Stimulated activated CD8-positive, alpha-beta memory T cell treated with anti-CD3 and anti-CD28 coated beads, Interleukin-7, amount 100 ng/mL, for 24 hours (primary cell): Measurements from ENCODE around the gene WBP2.

Source experiments
- DNase-seq: peaks from one replicate; pipeline ENCODE4 v3.0.0-alpha.2; 2020; ENCODE audit warnings: low read depth

WBP2 gene

DNA sequence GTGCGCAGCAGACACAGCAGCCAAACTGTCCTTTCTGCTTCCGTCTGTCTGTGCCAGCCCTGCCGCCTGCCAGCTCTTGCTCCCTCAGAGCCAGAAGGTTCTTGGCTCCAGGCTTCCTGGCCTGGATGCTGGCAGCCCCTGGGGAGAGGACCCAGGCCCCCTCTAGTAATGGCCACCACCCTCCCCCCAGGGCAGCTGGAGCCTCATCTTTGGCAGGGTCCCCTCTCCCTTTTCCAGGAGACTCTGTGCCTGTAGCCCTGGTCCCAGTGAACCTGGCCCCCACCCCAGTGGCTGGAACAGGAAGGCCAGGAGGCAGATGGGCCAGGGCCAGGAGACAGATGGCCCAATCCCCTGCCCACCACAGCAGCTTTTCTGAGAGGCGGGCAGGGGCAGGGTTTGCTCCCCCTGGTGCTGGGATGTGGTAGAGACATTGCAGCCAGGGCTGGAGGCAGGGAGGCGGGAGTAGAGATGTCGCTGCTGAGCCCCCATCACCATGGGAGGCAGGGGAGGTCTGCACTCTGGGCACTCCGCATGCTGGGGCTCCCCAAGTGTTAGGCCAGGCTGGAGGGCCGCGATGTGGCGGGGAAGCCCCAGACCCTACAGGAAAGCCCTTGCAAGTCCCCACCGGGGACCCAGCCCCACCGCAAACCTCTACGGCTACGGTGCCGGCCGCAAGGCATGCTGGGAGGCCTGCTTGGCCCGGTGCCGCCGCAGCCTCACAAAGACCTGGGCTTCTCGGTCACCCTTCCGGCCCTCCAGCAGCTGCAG lies 27.6 kb downstream of the WBP2 start:
- DNase-seq = no peak

DNA sequence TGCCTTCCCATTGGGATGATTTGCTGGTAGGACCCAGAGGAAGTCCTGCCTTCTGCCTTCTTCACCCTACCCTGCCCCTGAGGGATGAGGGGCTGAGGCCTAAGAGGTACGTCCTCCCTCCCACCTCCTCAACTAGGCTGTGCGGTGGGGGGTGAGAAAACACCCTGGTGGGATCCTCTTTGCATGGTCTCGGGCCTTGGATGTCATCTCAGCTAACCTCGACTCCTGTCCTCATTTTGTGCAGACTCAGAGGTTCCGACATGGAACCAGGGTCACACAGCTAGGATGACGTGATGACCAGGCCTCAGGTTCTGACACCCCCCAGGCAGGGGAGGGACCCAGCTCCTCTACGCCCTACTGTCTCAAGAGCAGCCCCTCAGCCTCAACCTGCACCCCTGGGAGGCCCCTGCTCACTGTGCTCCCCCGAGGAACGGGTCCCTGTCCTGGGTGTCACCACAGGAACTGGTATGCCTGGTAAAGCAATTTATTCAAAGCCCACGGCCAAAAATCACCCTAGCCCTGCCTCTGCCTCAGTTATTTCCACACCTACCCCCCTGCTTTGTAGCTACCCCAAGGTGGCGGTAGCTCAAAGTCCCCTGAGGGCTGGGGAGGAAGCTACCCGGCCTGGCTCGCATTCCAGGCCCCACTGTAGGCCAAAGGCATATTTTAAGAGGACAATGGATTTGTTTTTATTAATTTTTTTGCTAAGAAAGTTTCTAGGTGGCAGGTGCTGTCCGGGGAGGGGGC lies 28.4 kb downstream of the WBP2 start:
- DNase-seq = no peak

DNA sequence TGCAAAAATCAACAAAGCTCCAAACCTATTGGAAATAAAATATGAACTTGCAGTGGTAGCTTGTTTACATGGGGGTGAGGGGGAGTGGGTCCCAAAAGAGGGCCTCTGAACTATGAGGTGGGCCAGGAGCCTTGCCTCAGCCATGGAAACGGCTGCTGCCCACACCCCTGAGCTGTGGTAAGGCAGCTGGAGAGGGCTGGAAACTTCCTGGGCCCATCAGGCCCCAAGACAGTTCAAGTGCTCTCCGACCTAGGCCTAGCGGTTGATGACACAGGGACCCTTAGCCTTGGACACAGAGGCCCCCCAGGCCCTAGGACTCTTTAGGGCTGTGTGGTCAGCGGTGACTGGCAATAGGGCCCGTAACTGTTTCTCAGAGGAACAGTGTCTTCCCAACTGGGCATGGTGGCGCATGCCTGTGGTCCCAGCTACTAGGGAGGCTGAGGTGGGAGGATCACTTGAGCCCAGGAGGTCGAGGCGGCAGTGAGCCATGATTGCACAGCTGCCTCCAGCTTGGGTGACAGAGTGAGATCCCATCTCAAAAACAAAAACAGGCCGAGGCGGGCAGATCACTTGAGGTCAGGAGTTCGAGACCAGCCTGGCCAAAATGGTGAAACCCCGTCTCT lies 29.3 kb downstream of the WBP2 start:
- no peak for DNase-seq

DNA sequence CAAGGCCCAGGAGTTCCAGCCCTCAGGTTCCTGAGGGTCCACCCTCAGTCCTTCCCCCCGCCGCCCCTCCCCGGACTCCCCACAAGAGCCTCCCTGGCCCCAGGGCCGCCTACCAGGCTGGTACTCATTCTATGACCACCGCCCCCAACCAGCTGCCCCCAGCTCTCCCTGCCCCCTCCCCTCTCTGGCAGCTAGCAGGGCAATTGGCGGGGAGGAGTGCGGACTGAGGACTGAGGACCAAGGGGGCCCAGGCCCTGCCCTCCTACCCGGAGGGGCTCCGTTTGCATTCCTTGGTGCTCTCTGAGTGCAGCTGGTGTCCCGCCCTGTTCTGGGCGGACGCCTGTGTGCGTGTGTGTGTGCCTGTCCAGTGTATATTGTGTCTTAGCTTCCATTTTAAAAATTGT lies 30.0 kb downstream of the WBP2 start:
- DNase-seq = no peak

DNA sequence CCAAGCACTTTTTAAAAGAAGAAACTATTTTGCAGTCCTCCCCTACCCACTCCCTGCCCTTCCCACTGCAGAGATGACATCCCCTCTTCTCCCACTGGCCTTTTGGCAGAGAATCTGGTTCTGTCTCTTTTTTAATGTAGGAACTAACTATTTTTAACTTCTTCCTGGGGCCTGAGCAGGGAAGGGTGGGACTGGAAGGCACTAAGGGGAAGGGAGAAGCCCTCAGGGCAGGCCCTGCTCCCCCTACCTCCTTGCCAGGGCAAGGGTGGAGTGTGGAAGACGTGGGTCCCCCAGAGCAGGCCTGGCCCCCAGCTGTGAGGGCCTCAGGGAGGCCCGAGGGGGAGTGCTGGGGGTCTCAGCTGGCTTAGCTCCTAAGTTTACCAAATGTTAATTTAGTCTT lies 30.5 kb downstream of the WBP2 start:
- DNase-seq = no peak

DNA sequence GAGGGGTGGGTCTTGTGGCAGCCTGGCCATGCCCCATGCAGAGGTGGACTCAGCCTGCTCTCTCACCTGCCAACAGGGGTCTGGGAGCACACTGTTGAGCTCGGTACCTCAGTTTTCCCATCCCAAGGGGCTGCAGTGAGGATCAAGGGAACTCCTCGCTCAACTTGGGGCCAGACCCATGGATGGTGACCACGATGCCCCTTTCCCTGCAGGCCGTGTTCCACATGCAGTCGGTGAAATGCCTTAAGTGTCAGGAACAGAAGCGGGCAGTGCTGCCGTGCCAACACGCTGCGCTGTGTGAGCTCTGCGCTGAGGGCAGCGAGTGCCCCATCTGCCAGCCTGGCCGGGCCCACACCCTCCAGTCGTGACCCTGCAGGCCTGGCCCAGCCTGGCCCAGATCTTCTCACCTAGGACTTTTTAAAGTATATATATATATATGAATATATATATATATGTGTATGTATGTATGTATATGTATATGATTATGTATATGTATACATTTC lies 31.0 kb downstream of the WBP2 start:
- no peak for DNase-seq

DNA sequence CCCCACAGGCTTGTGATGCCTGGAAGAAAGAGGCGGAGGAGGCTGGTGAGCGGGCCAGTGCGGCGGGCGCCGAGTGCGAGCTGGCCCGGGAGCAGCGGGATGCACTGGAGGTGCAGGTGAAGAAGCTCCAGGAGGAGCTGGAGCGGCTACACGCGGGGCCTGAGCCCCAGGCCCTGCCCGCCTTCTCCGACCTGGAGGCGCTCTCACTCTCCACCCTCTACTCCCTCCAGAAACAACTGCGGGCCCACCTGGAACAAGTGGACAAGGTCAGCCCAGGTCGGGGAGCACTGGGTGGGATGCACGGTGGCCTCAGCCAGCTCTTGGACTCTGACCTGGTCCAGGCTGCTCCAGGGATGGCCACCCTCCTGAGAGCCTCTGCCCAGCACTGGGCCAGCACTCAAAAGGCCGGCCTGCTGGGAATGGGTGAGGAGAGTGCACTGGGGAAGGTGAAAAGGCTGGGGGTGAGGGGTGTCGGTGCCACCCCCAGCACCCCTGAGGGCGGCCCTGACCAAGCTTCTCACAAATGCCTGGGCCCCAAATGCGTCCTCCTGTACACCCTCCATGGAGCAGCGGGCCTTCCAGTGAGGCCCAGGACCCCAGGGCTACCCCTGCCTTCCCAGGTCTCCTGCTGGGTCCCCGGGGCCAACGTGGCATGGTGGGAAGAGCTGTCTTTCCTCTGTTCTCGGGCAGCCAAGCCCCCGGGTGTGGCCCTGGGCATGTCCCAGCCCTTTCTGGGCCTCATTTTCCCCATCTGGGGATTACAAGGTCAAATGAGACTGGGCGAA lies 31.7 kb downstream of the WBP2 start:
- DNase-seq = no peak

DNA sequence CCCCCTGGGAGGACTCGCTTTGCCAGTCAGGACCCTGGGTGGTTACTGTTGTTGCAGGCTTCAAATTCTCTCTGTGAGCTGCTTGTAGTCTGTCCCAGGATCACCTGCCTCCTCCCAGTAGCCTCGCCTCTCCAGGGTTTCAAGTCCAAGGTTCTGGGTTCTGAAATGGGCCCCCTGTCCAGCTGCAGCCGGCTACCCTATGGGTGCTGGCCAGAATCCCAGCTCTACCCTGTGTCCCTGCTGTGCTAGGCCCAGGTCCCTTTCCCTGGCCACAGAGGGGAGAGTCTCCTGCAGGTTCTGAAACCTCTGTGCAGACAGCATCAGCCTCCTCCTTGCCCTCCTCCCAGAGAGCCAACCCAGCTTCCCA lies 32.4 kb downstream of the WBP2 start:
- DNase-seq = no peak

DNA sequence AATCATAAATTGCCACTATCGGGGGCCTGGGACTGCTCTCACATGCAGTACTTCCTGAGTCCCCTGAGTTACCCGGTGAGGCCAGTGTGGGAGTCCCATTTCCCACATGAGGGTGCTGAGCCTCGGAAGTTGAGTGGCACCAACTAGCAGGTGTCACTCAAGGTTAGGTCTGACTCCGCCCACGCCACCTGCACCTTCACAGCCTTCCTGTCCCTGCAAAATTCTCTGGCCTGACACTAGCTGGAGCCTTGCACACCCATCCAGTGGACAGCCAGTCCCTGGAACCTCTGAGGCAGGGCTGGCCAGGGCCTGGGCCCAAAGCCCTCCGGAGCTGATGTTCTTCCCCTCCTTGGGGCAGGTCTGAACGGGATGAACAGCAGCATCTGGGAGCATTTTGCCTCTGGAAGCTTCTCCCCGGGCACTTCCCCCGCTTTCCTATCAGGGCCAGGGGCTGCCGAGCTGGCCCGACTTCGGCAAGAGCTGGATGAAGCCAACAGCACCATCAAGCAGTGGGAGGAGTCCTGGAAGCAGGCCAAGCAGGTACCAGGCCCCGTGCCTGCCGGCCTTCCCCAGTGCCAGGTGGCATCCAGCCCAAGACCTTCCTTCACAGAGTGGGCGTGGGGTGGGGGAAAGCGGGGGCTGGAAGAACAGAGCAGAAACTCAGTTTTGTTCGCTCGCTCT lies 32.9 kb downstream of the WBP2 start:
- DNase-seq = no peak

DNA sequence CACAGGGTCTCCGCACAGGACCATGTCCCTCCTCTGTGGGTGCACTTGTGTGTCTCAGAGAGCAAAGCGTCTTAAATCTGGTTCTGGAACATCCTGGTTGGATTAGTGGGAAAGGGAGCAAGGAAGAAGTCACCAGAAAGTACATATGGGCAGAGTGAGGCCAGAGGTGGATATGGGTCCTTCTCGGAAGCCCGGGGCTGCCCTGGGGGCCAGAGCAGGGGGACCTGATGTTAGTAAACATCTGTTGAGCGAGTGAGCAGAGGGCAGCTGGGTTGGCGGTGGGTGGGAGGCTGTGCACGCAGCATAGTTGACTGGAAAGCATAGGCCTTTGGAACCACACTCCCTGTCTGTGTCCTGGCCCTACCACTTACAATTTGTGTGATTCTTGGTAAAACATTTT lies 33.6 kb downstream of the WBP2 start:
- no peak for DNase-seq

DNA sequence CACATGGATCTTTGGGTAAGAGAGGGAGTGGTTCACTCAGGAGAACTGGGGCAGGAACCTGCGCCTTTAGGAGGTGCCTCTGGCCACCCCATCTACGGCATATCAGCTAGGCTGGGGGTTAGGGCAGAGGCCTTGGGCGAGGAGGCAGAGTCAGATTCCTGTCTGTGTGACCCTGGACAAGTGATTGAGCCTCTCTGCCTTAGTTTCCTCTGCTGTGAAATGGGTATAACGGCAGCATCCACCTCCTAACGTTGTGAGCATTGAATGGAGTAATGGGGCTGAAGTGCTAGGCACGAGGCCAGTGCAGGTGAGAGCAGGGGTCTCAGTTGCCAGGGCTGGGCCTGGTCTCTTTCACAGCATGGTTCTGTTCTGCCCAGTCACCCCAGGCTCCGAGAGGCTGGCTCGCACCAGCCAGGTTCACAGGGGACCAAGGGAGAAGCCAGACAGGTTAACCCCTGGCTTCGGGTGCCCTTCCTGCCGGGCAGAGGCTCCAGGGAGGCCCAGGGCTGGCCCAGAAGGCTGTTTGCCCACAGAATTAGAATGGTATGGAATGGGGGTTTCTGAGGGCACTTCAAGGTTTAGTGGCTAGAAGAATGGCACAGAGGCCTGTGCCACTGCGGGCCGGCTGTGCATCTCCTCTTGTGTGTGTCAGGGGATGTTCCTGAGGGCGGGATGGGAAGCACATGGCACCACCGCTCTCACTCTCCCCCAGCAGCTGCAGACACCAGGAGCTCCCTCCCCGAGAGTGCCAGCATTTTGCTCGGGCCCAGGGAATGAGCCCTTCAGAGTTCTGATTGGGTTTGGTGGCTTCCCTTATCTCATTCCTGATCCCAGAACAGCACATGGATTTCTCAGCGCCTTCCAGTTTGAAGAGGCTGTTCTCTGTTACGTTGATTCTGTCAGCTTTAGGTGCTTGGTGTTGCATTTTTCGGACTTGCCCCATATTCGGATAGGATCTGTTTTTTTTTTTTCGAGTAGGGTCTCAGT lies 34.7 kb downstream of the WBP2 start:
- DNase-seq = no peak

DNA sequence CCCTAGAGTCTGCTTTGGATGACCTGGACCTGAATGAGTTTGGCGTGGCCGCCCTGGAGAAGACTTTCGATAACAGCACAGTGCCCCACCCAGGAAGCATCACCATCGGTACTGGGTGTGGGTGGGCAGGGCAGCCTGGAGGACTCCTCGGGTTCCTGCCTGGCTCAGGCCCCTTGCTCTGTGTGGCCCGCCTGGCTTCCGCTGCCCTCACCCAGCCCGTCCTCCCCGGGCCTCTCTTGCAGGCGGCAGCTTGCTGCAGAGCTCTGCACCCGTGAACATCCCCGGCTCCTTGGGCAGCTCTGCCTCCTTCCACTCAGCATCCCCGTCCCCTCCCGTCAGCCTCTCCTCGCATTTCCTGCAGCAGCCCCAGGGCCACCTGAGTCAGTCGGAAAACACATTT lies 35.5 kb downstream of the WBP2 start:
- DNase-seq = no peak

DNA sequence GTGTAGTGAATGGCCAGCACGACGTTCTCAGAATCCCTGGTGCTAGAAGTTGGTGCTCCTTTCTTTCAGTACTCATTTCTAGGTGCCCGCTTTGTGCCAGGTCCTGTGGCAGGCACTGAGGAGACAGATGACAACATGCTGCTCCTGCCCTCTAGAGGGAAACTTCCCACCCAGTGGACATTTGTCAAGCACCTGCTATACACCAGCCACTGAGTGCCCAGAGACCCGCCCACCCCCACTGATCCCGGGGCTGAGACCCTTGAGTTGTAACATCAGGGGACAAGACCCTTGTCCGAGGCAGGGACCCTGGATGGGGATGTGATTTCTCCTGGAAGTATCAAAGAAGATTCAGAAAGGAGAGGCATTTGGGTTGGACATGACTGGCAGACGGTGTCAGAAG lies 36.0 kb downstream of the WBP2 start:
- DNase-seq = no peak

DNA sequence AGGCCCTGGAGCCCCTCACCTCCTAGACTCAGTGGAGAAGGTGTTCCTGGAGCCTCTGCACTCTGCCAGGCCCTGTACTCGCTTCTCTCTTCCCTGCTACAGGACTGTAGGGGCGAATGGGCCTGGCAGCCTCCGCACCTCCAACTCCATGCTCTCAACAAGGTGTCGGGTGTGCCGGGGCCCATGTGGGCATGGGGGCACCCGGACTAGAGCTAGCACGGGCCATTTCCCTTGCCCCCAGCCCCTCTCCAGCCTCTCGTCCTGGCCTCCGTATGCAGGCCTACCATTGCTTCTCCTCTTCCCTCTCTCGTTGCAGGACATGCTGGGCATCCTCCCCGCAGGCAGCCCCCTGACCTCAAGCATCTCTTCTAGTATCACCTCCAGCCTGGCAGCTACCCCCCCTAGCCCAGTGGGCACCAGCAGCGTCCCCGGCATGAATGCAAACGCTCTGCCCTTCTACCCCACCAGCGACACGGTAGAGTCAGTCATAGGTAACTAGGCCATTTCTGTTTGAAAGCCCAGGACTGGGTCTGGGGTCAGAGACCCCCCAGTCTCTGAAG lies 36.7 kb downstream of the WBP2 start:
- no peak for DNase-seq

DNA sequence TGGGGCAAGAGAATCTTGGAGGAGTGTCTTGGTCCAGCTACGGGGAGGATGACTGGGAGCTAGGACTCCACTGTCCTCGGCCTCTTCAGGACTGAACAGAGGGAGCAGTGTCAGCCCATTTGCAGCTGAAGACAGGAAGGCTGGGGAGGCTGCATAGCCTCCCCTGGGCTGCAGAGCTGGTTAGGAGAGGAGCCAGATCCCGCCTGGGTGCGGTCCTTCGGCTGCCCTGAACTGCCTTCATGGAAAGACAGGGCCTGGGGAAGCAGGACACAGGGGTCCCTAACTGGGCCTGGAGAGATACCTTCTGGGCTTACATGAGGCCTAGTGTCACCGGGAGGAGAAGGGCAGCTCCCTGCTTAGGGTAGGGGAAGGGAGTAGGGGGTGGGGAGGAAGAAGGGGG lies 37.6 kb downstream of the WBP2 start:
- DNase-seq = no peak

DNA sequence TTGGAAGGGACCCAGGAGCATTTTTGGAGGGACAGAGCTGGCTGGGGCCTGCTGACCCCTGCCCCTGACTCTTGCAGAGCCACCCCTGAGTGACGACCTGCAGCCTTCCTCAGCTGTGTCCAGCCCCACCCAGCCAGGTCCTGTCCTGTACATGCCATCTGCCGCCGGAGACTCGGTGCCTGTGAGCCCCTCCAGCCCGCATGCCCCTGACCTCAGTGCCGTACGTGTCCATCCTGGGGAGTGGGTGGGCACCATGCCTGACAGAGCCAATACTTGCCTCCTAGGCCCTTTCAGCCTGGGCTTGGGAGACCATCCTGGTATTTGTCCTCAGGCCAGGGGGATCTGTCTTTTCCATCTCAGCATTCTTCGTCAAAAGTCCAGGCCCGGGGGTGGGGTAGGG lies 38.4 kb downstream of the WBP2 start:
- DNase-seq = no peak

DNA sequence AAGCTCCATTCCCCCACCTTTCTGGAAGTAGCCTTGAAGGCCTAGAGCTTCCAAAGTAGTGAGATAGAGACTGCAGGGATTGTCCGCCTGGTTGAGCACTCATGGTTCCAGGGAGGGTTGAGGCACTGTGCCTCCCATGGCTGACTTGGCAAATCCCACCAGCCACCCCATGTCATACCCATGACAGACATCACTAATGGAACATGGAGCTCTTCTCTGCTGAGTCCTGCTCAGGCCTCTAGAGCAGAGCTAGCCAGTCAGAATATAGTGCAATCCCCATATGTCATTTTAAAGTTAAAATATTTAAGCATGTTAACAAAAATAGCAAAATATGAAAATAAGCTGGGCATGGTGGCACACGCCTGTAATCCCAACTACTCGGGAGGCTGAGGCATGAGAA lies 39.7 kb downstream of the WBP2 start:
- no peak for DNase-seq

DNA sequence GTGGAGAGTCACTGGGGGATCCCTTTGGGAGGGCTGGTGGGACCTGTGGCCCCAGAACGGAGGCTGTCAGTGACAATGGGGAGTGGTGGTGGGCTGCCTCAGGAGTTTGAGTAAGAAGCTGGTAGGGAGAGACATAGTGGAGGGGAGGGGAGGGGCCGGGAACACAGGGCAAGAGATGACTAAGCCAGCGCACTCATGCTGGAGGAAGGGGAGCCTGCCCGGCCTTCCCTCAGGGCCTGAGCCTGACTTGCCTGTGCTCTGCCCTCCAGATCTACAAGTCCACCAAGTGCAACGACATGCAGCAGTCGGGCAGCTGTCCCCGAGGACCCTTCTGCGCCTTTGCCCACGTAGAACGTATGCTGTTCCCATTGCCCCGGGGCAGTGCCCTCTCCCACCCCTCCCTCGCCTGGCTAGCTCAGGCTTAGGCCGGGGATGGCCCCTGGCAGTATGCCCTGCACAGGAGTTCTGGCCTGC lies 40.2 kb downstream of the WBP2 start:
- DNase-seq = no peak

DNA sequence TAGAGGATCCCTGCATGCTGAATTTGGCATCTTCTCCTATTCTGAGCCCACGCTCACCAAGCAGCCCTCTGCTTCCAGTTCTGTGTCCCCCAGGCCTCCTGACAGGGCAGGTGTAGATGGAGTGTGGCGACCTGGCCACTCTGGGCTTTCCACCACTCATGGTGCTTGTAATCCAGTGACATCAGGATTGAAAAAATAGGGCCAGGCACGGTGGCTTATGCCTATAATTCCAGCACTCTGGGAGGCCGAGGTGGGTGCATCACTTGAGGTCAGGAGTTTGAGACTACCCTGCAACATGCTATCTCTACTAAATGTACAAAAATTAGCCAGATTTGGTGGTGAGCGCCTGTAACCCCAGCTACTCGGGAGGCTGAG lies 41.1 kb downstream of the WBP2 start:
- no peak for DNase-seq
